HepG2 (cell line): Measurements from ENCODE around the gene UBE2R2. TPM values are rescaled to one million over a fixed set of nuclear protein-coding genes. Genes with fewer than 3 reads are reported as not detected.

Source experiments
- ATAC-seq: fragments of 200-7000 bp; cut with Tn5 transposase; 3 replicates; pipeline ENCODE4 v1.9.1; 2020; ENCODE audit warnings: mild to moderate bottlenecking, moderate library complexity
- BruUV-seq: library from RNA; stranded (reverse); fragments of 400-500 nt; replicated peaks from 2 replicates; lab custom pipeline; 2021; lab: Mats Ljungman, UMichigan
- CTCF ChIA-PET: fragments of 300-600 bp; formaldehyde crosslinking; extraction: SDS; loops from one replicate; lab custom pipeline; 2021; ENCODE audit warnings: low total read pairs, inconsistent platforms, low intra/inter-chr PET ratio; lab: Yijun Ruan, JAX
- POLR2A ChIA-PET: fragments of 350-600 bp; sonication (Branson Sonifier 250); formaldehyde crosslinking; loops from one replicate; lab custom pipeline; 2020; ENCODE audit warnings: antibody characterized with exemption, inconsistent platforms; lab: Yijun Ruan, JAX
- DNase-seq: peaks from one replicate; pipeline ENCODE4 v3.0.0-alpha.2; 2015; ENCODE audit warnings: low spot score
- FAIRE-seq: peaks from 3 replicates; lab custom pipeline; 2011; peaks lifted over from hg19 to GRCh38; lab: Jason Lieb, UNC
- H2AFZ ChIP-seq: one replicate; pipeline ENCODE4 v1.6.1; 2011; ENCODE audit warnings: low read length, inconsistent platforms
- H3K27ac ChIP-seq: fragments of 300-600 bp; 3 replicates; pipeline ENCODE4 v1.8.0; 2011; ENCODE audit warnings: mixed run types, mild to moderate bottlenecking, mixed read lengths, low read length, inconsistent platforms; ENCODE audit not compliant: insufficient read depth; ENCODE audit errors: extremely low read length
- H3K27me3 ChIP-seq, 2 experiments: fragments of 200-600 bp in 1 of 2; 2 replicates in 1 of 2; 3 replicates in 1 of 2; pipeline versions ENCODE4 v1.6.0 to v1.8.0; 2011; ENCODE audit warnings: low read length in 2 of 2, mild to moderate bottlenecking in 2 of 2, moderate library complexity in 2 of 2, inconsistent platforms in 1 of 2; ENCODE audit not compliant: insufficient read depth in 2 of 2, control insufficient read depth in 1 of 2
- H3K36me3 ChIP-seq, 2 experiments: fragments of 200-600 bp in 1 of 2; replicated peaks in 1 of 2; 2 replicates in 1 of 2; 3 replicates in 1 of 2; pipeline versions ENCODE4 v1.5.1 to v1.8.0; 2011; ENCODE audit warnings: low read length in 2 of 2, inconsistent platforms in 1 of 2; ENCODE audit not compliant: insufficient read depth in 2 of 2, control insufficient read depth in 1 of 2
- H3K4me1 ChIP-seq: 2 replicates; pipeline ENCODE4 v1.5.1; 2012; ENCODE audit warnings: low read length, inconsistent platforms; ENCODE audit not compliant: insufficient read depth
- H3K4me2 ChIP-seq: 2 replicates; pipeline ENCODE4 v1.6.0; 2011; ENCODE audit warnings: low read depth, low read length, inconsistent platforms
- H3K4me3 ChIP-seq, 3 experiments: fragments of 200-600 bp in 1 of 3; sonication (generic), shearing (Covaris generic) in 1 of 3; replicated peaks in 1 of 3; 2 replicates each; pipeline ENCODE4 v1.5.1; 2011 to 2016; ENCODE audit warnings: low read length in 3 of 3, inconsistent platforms in 2 of 3, low read depth in 2 of 3, mild to moderate bottlenecking in 2 of 3, control low read depth in 1 of 3, mixed read lengths in 1 of 3; ENCODE audit not compliant: insufficient read depth in 1 of 3
- H3K79me2 ChIP-seq: one replicate; pipeline ENCODE4 v1.6.1; 2011; ENCODE audit warnings: low read length, inconsistent platforms; ENCODE audit not compliant: insufficient read depth
- H3K9ac ChIP-seq: 2 replicates; pipeline ENCODE4 v1.6.0; 2011; ENCODE audit warnings: mild to moderate bottlenecking, low read depth, low read length, inconsistent platforms; ENCODE audit not compliant: insufficient read depth
- H3K9me3 ChIP-seq: 2 replicates; pipeline ENCODE4 v1.5.1; 2012; ENCODE audit warnings: mild to moderate bottlenecking, low read length
- H4K20me1 ChIP-seq: 2 replicates; pipeline ENCODE4 v1.6.0; 2011; ENCODE audit warnings: inconsistent platforms, mild to moderate bottlenecking, low read length, moderate library complexity; ENCODE audit not compliant: insufficient read depth
- EHMT2 ChIP-seq: fragments of 200-600 bp; sonication (generic); IDR thresholded peaks from 2 replicates; pipeline ENCODE4 v1.7.0; 2017; ENCODE audit warnings: antibody characterized with exemption, low read depth, low read length, borderline replicate concordance
- FUBP1 ChIP-seq: sonication (generic); formaldehyde crosslinking; IDR thresholded peaks from 2 replicates; pipeline ENCODE4 v1.5.1; 2020; ENCODE audit warnings: missing genetic modification reagents, mild to moderate bottlenecking, borderline replicate concordance
- GTF3A ChIP-seq: sonication (generic); formaldehyde crosslinking; conservative IDR thresholded peaks from 2 replicates; pipeline ENCODE4 v1.4.0; 2020; ENCODE audit warnings: mild to moderate bottlenecking, missing genetic modification reagents
- MBNL3 ChIP-seq: fragments of 250-450 bp; sonication (Bioruptor Pico); conservative IDR thresholded peaks from 2 replicates; pipeline ENCODE4 v1.8.0; 2022; ENCODE audit warnings: mild to moderate bottlenecking, inconsistent platforms
- MYC ChIP-seq: sonication (generic); formaldehyde crosslinking; IDR thresholded peaks from 2 replicates; pipeline ENCODE4 v1.9.0; 2021; ENCODE audit warnings: missing genetic modification reagents, borderline replicate concordance
- NBN ChIP-seq: fragments of 450-650 bp; conservative IDR thresholded peaks from 2 replicates; pipeline ENCODE4 v1.6.1; 2017
- REL ChIP-seq: sonication (generic); formaldehyde crosslinking; conservative IDR thresholded peaks from 2 replicates; pipeline ENCODE4 v1.8.0; 2022; ENCODE audit warnings: mild to moderate bottlenecking, missing genetic modification reagents, moderate library complexity
- SP140L ChIP-seq: sonication (generic); formaldehyde crosslinking; IDR thresholded peaks from 2 replicates; pipeline ENCODE4 v1.4.0; 2020; ENCODE audit warnings: missing genetic modification reagents, borderline replicate concordance
- TARDBP ChIP-seq: sonication (generic); formaldehyde crosslinking; IDR thresholded peaks from 2 replicates; pipeline ENCODE4 v1.8.0; 2022; ENCODE audit warnings: mild to moderate bottlenecking, missing genetic modification reagents
- ZBTB8A ChIP-seq: sonication (generic); formaldehyde crosslinking; IDR thresholded peaks from 2 replicates; pipeline ENCODE4 v1.4.0; 2020; ENCODE audit warnings: mild to moderate bottlenecking, low read depth, missing genetic modification reagents, borderline replicate concordance
- ZNF362 ChIP-seq: sonication (generic); formaldehyde crosslinking; IDR thresholded peaks from 2 replicates; pipeline ENCODE4 v1.4.0; 2020; ENCODE audit warnings: missing genetic modification reagents, mild to moderate bottlenecking, borderline replicate concordance
- WGBS: methylation state at CpG from one replicate; pipeline ENCODE4 v1.1.6; 2017; ENCODE audit warnings: low lambda C conversion rate; 5-methylcytosine and 5-hydroxymethylcytosine counted together
- in situ Hi-C: cut with HindIII; loops from 2 replicates; pipeline ENCODE4 v1.10.0; 2017; ENCODE audit warnings: low pct_unique_long_range_greater_than_20kb; ENCODE audit not compliant: extremely low pct_ligation_motif_present
- intact Hi-C: fragments of 100-400 bp; cut with micrococcal nuclease; formaldehyde crosslinking; loops from one replicate; pipeline ENCODE4 v1.10.0; 2022; ENCODE audit not compliant: unreplicated experiment
- polyA plus RNA-seq, 8 experiments: library from polyadenylated mRNA; depleted of rRNA in 3 of 8; stranded (reverse) in 7 of 8; unstranded in 1 of 8; fragments of >200 nt; fragmentation: Illumina TruSeq in 4 of 8; extraction: Trizol in 4 of 8; gene quantifications; 2 replicates each; pipeline versions ENCODE4 v1.2.1 to v1.2.3, GENCODE V29; 2011 to 2016; ENCODE audit warnings: low read depth in 4 of 8, missing spikeins in 1 of 8, mixed read lengths in 1 of 8; ENCODE audit not compliant: insufficient read depth in 1 of 8
- total RNA-seq, 5 experiments: library from RNA; depleted of rRNA; stranded (reverse); fragments of >200 nt; fragmentation: Illumina TruSeq; extraction: Trizol; gene quantifications; 2 replicates each; pipeline ENCODE4 v1.2.3, GENCODE V29; 2016; ENCODE audit warnings: low read depth in 1 of 5
- TF ChIP-seq, protein P1 (sequence below): sonication (generic); formaldehyde crosslinking; IDR thresholded peaks from 2 replicates; pipeline ENCODE4 v1.4.0; 2020; ENCODE audit warnings: low read depth, mild to moderate bottlenecking, missing genetic modification reagents
- TF ChIP-seq, protein P2 (sequence below): sonication (generic); formaldehyde crosslinking; IDR thresholded peaks from 2 replicates; pipeline ENCODE4 v1.5.0; 2020; ENCODE audit warnings: mild to moderate bottlenecking, low read depth, missing genetic modification reagents, borderline replicate concordance
- TF ChIP-seq, protein P3 (sequence below): sonication (generic); formaldehyde crosslinking; IDR thresholded peaks from 2 replicates; pipeline ENCODE4 v1.4.0; 2020; ENCODE audit warnings: missing genetic modification reagents

The UBE2R2 gene
- total and polyA plus RNA-seq, 2 of the 13 experiments (the other 11 are each of a cell fraction or from before 2014, with no cell fraction given) = 14.8 to 20.9 TPM

DNA sequence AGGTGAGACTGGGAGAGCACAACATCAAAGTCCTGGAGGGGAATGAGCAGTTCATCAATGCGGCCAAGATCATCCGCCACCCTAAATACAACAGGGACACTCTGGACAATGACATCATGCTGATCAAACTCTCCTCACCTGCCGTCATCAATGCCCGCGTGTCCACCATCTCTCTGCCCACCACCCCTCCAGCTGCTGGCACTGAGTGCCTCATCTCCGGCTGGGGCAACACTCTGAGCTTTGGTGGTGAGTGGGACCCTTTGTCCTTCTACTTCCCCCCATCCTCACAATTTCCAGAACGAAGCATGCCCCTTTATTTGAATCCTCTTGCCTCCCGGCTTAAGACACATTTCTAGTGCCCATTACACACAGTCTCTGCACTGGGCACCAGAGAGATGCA is 19.1 kb upstream of the UBE2R2 start:
- DNase-seq (no peak), FAIRE-seq (no peak), ATAC-seq (no peak)
- TF ChIP-seq ZNF362 (CRISPR knock-in tag) = no peak
- TF ChIP-seq REL (CRISPR knock-in tag) = no peak
- TF ChIP-seq MBNL3 (CRISPR knock-in tag) = no peak
- no peak for TF ChIP-seq MYC
- no peak for TF ChIP-seq ZBTB8A (CRISPR knock-in tag)
- TF ChIP-seq, protein P1, sequence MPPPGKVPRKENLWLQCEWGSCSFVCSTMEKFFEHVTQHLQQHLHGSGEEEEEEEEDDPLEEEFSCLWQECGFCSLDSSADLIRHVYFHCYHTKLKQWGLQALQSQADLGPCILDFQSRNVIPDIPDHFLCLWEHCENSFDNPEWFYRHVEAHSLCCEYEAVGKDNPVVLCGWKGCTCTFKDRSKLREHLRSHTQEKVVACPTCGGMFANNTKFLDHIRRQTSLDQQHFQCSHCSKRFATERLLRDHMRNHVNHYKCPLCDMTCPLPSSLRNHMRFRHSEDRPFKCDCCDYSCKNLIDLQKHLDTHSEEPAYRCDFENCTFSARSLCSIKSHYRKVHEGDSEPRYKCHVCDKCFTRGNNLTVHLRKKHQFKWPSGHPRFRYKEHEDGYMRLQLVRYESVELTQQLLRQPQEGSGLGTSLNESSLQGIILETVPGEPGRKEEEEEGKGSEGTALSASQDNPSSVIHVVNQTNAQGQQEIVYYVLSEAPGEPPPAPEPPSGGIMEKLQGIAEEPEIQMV (CRISPR knock-in tag) = no peak
- TF ChIP-seq, protein P2, sequence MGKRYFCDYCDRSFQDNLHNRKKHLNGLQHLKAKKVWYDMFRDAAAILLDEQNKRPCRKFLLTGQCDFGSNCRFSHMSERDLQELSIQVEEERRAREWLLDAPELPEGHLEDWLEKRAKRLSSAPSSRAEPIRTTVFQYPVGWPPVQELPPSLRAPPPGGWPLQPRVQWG (CRISPR knock-in tag) = no peak
- no peak for TF ChIP-seq NBN
- TF ChIP-seq, protein P3, sequence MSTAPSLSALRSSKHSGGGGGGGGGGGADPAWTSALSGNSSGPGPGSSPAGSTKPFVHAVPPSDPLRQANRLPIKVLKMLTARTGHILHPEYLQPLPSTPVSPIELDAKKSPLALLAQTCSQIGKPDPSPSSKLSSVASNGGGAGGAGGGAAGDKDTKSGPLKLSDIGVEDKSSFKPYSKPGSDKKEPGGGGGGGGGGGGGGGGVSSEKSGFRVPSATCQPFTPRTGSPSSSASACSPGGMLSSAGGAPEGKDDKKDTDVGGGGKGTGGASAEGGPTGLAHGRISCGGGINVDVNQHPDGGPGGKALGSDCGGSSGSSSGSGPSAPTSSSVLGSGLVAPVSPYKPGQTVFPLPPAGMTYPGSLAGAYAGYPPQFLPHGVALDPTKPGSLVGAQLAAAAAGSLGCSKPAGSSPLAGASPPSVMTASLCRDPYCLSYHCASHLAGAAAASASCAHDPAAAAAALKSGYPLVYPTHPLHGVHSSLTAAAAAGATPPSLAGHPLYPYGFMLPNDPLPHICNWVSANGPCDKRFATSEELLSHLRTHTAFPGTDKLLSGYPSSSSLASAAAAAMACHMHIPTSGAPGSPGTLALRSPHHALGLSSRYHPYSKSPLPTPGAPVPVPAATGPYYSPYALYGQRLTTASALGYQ = no peak
- no peak for TF ChIP-seq GTF3A (CRISPR knock-in tag)
- no peak for TF ChIP-seq TARDBP (CRISPR knock-in tag)
- TF ChIP-seq EHMT2 = no peak
- no peak for TF ChIP-seq FUBP1 (CRISPR knock-in tag)
- TF ChIP-seq SP140L (CRISPR knock-in tag) = no peak
- Histone ChIP-seq H3K4me3 (no peak overlapping the region), H2AFZ (no peak overlapping the region), H3K4me2 (no peak overlapping the region), H3K4me1 (peaks cover 25% of the 10 kb centered on the region), H4K20me1 (no peaks in the 10 kb centered on the region), H3K27me3 (peaks cover 2 to 30% of the 10 kb centered on the region in 2 experiments; a peak in 3 of 5 replicates), H3K27ac (no peak overlapping the region), H3K9ac (no peak overlapping the region), H3K9me3 (peaks cover 9% of the 10 kb centered on the region; the same call in 1 of the 2 replicates), H3K79me2 (no peaks in the 10 kb centered on the region), H3K36me3 (no peaks in the 10 kb centered on the region)
- 68% methylated on average over 8 of the region's 8 CpGs for WGBS
- ChIA-PET CTCF (no interaction called here), POLR2A (no interaction called here)
- in situ Hi-C loops (no loop called here), intact Hi-C loops (no loop called here)
- BruUV-seq = no TSS peak
